ENCODE data around the gene UNC5A.

Gene UNC5A

GRCh38 chr5:176883700-176884570 lies 73.6 kb downstream of the UNC5A start:
- no peaks in the 10 kb centered on the region for H3K9me3 ChIP-seq (ENCODE audit: control insufficient read depth in 5 of 5, low read length in 5 of 5)
- H3K27ac ChIP-seq (ENCODE audit: low read depth, low read length): no peak overlapping the region
- no peak overlapping the region for H3K9ac ChIP-seq (ENCODE audit: low read length in 5 of 5)
- peaks cover 0 to 33% (median 0%) of the 10 kb centered on the region in 5 donors for H3K36me3 ChIP-seq (ENCODE audit: control insufficient read depth in 5 of 5, insufficient read depth in 5 of 5, low read length in 5 of 5)
- no peaks in the 10 kb centered on the region for H3K4me1 ChIP-seq (ENCODE audit: control insufficient read depth in 5 of 5, insufficient read depth in 5 of 5, low read length in 5 of 5)
- peaks cover 0 to 6% (median 0%) of the 10 kb centered on the region in 5 donors for H3K27me3 ChIP-seq (ENCODE audit: control insufficient read depth in 5 of 5, insufficient read depth in 4 of 5, low read length in 5 of 5)
- H3K4me3 ChIP-seq (ENCODE audit: low read depth in 1 of 5, low read length in 5 of 5): no peak overlapping the region

- peaks cover 0 to 5% (median 0%) of the 10 kb centered on the region in 5 donors for H3K27me3 ChIP-seq (ENCODE audit: control insufficient read depth in 5 of 5, insufficient read depth in 4 of 5, low read length in 5 of 5)
- H3K27ac ChIP-seq (ENCODE audit: low read depth, low read length): no peak overlapping the region
- H3K4me3 ChIP-seq (ENCODE audit: low read depth in 1 of 5, low read length in 5 of 5): no peak overlapping the region
- H3K4me1 ChIP-seq (ENCODE audit: control insufficient read depth in 5 of 5, insufficient read depth in 5 of 5, low read length in 5 of 5): no peaks in the 10 kb centered on the region
- H3K36me3 ChIP-seq (ENCODE audit: control insufficient read depth in 5 of 5, insufficient read depth in 5 of 5, low read length in 5 of 5): peaks cover 0 to 34% (median 0%) of the 10 kb centered on the region in 5 donors
- H3K9ac ChIP-seq (ENCODE audit: low read length in 5 of 5): no peak overlapping the region
- no peaks in the 10 kb centered on the region for H3K9me3 ChIP-seq (ENCODE audit: control insufficient read depth in 5 of 5, low read length in 5 of 5)
These were observed 74.2 kb downstream of the UNC5A start for GRCh38 chr5:176884571-176884890.

GRCh38 chr5:176886336-176887251 lies 76.2 kb downstream of the UNC5A start:
- Histone ChIP-seq H3K36me3 (ENCODE audit: control insufficient read depth in 5 of 5, insufficient read depth in 5 of 5, low read length in 5 of 5) (peaks cover 0 to 34% (median 0%) of the 10 kb centered on the region in 5 donors), H3K27me3 (ENCODE audit: control insufficient read depth in 5 of 5, insufficient read depth in 4 of 5, low read length in 5 of 5) (peaks cover 0 to under 1% (median 0%) of the 10 kb centered on the region in 5 donors), H3K4me1 (ENCODE audit: control insufficient read depth in 5 of 5, insufficient read depth in 5 of 5, low read length in 5 of 5) (no peaks in the 10 kb centered on the region), H3K4me3 (ENCODE audit: low read depth in 1 of 5, low read length in 5 of 5) (no peak overlapping the region), H3K9me3 (ENCODE audit: control insufficient read depth in 5 of 5, low read length in 5 of 5) (no peaks in the 10 kb centered on the region), H3K9ac (ENCODE audit: low read length in 5 of 5) (no peak overlapping the region), H3K27ac (ENCODE audit: low read depth, low read length) (no peak overlapping the region)

- Histone ChIP-seq H3K27ac (ENCODE audit: low read depth, low read length) (no peak overlapping the region), H3K9ac (ENCODE audit: low read length in 5 of 5) (no peak overlapping the region), H3K36me3 (ENCODE audit: control insufficient read depth in 5 of 5, insufficient read depth in 5 of 5, low read length in 5 of 5) (peaks cover 0 to 29% (median 0%) of the 10 kb centered on the region in 5 donors), H3K4me1 (ENCODE audit: control insufficient read depth in 5 of 5, insufficient read depth in 5 of 5, low read length in 5 of 5) (no peaks in the 10 kb centered on the region), H3K4me3 (ENCODE audit: low read depth in 1 of 5, low read length in 5 of 5) (no peak overlapping the region), H3K9me3 (ENCODE audit: control insufficient read depth in 5 of 5, low read length in 5 of 5) (no peaks in the 10 kb centered on the region), H3K27me3 (ENCODE audit: control insufficient read depth in 5 of 5, insufficient read depth in 4 of 5, low read length in 5 of 5) (no peaks in the 10 kb centered on the region)
These were observed 77.0 kb downstream of the UNC5A start for GRCh38 chr5:176887252-176887849.

- H3K4me1 ChIP-seq (ENCODE audit: control insufficient read depth in 5 of 5, insufficient read depth in 5 of 5, low read length in 5 of 5): peaks cover 0 to 2% (median 0%) of the 10 kb centered on the region in 5 donors
- H3K27ac ChIP-seq (ENCODE audit: low read depth, low read length): no peak overlapping the region
- H3K4me3 ChIP-seq (ENCODE audit: low read depth in 1 of 5, low read length in 5 of 5): no peak overlapping the region
- no peak overlapping the region for H3K9ac ChIP-seq (ENCODE audit: low read length in 5 of 5)
- H3K9me3 ChIP-seq (ENCODE audit: control insufficient read depth in 5 of 5, low read length in 5 of 5): no peaks in the 10 kb centered on the region
- peaks cover 0 to 2% (median 0%) of the 10 kb centered on the region in 5 donors for H3K27me3 ChIP-seq (ENCODE audit: control insufficient read depth in 5 of 5, insufficient read depth in 4 of 5, low read length in 5 of 5)
- peaks cover 0 to 26% (median 0%) of the 10 kb centered on the region in 5 donors for H3K36me3 ChIP-seq (ENCODE audit: control insufficient read depth in 5 of 5, insufficient read depth in 5 of 5, low read length in 5 of 5)
These were observed 77.9 kb downstream of the UNC5A start for GRCh38 chr5:176888016-176888864.

- Histone ChIP-seq H3K36me3 (ENCODE audit: control insufficient read depth in 5 of 5, insufficient read depth in 5 of 5, low read length in 5 of 5) (peaks cover 0 to 26% (median 0%) of the 10 kb centered on the region in 5 donors), H3K9ac (ENCODE audit: low read length in 5 of 5) (no peak overlapping the region), H3K27ac (ENCODE audit: low read depth, low read length) (no peak overlapping the region), H3K4me3 (ENCODE audit: low read depth in 1 of 5, low read length in 5 of 5) (no peak overlapping the region), H3K4me1 (ENCODE audit: control insufficient read depth in 5 of 5, insufficient read depth in 5 of 5, low read length in 5 of 5) (peaks cover 0 to 2% (median 0%) of the 10 kb centered on the region in 5 donors), H3K9me3 (ENCODE audit: control insufficient read depth in 5 of 5, low read length in 5 of 5) (no peaks in the 10 kb centered on the region), H3K27me3 (ENCODE audit: control insufficient read depth in 5 of 5, insufficient read depth in 4 of 5, low read length in 5 of 5) (peaks cover 0 to 4% (median 0%) of the 10 kb centered on the region in 5 donors)
These were observed 78.5 kb downstream of the UNC5A start for GRCh38 chr5:176888865-176889165.

GRCh38 chr5:176889321-176890280 lies 79.2 kb downstream of the UNC5A start:
- H3K27me3 ChIP-seq (ENCODE audit: control insufficient read depth in 5 of 5, insufficient read depth in 4 of 5, low read length in 5 of 5): peaks cover 0 to 7% (median 0%) of the 10 kb centered on the region in 5 donors
- no peak overlapping the region for H3K9ac ChIP-seq (ENCODE audit: low read length in 5 of 5)
- H3K4me1 ChIP-seq (ENCODE audit: control insufficient read depth in 5 of 5, insufficient read depth in 5 of 5, low read length in 5 of 5): peaks cover 0 to 2% (median 0%) of the 10 kb centered on the region in 5 donors
- H3K4me3 ChIP-seq (ENCODE audit: low read depth in 1 of 5, low read length in 5 of 5): no peak overlapping the region
- peaks cover 0 to 26% (median 0%) of the 10 kb centered on the region in 5 donors for H3K36me3 ChIP-seq (ENCODE audit: control insufficient read depth in 5 of 5, insufficient read depth in 5 of 5, low read length in 5 of 5)
- H3K9me3 ChIP-seq (ENCODE audit: control insufficient read depth in 5 of 5, low read length in 5 of 5): no peaks in the 10 kb centered on the region
- H3K27ac ChIP-seq (ENCODE audit: low read depth, low read length): no peak overlapping the region

GRCh38 chr5:176890455-176891330 lies 80.3 kb downstream of the UNC5A start:
- Histone ChIP-seq H3K36me3 (ENCODE audit: control insufficient read depth in 5 of 5, insufficient read depth in 5 of 5, low read length in 5 of 5) (peaks cover 0 to 26% (median 0%) of the 10 kb centered on the region in 5 donors), H3K4me1 (ENCODE audit: control insufficient read depth in 5 of 5, insufficient read depth in 5 of 5, low read length in 5 of 5) (peaks cover 0 to 2% (median 0%) of the 10 kb centered on the region in 5 donors), H3K4me3 (ENCODE audit: low read depth in 1 of 5, low read length in 5 of 5) (no peak overlapping the region), H3K27ac (ENCODE audit: low read depth, low read length) (no peak overlapping the region), H3K27me3 (ENCODE audit: control insufficient read depth in 5 of 5, insufficient read depth in 4 of 5, low read length in 5 of 5) (peaks cover 0 to 10% (median 0%) of the 10 kb centered on the region in 5 donors), H3K9ac (ENCODE audit: low read length in 5 of 5) (no peak overlapping the region), H3K9me3 (ENCODE audit: control insufficient read depth in 5 of 5, low read length in 5 of 5) (no peaks in the 10 kb centered on the region)
